ENCODE measurements around the gene DARS1. TPM values are rescaled to one million over a fixed set of nuclear protein-coding genes. Genes with fewer than 3 reads are reported as not detected.

Gene DARS1
- 10 to 100 TPM; 61.8 to 89.7 (median 73.4) TPM for total RNA-seq
- polyA plus RNA-seq = 10 to 100 TPM; 54.2 to 81.2 (median 73.5) TPM
- long read RNA-seq, donor 1, transcript DARS-201 (16 exons, 2,361 nt) = major isoform, 96 of 104 reads
- long read RNA-seq, donor 1, partial matches to known transcripts = 6 of 104 reads
- long read RNA-seq, donor 1, other reads (novel, unspliced or antisense) = 2 of 104 reads
- long read RNA-seq, donor 2, transcript DARS-201 (16 exons, 2,361 nt) = major isoform, 148 of 164 reads
- long read RNA-seq, donor 2, partial matches to known transcripts = 10 of 164 reads
- long read RNA-seq, donor 2, other reads (novel, unspliced or antisense) = 5 of 164 reads

- H3K27ac ChIP-seq = peak within 1 kb of the TSS; percentile 97
- H3K9me3 ChIP-seq = no peaks in the 10 kb centered on the region
- ATAC-seq (peak; percentile 96 to 98 (median 98)), DNase-seq (peak; percentile 93 to 96)
- peaks cover 6 to 29% of the 10 kb centered on the region in 2 donors for H3K36me3 ChIP-seq (ENCODE audit: insufficient read depth in 1 of 2, low read depth in 1 of 2)
- H3K27me3 ChIP-seq (ENCODE audit: insufficient read depth in 3 of 3, low read length in 2 of 3) = no peaks in the 10 kb centered on the region
- intact Hi-C loops (cut with DNase I) = no loop called here
- 0 to 1% (median 0%) methylated on average over 44 to 64 of the region's 64 CpGs for WGBS, 3 donors
- peak within 1 kb of the TSS; percentile 87 for H3K4me3 ChIP-seq
- H3K4me1 ChIP-seq = peaks cover 22% of the 10 kb centered on the region
- no peak for TF ChIP-seq CTCF (IDR thresholded peaks at IDR 0.05)
Observed at GRCh38 chr2:135985018-135985825, at the start of gene DARS1. Gene DARS1, minus strand, starts transcription at chr2:135985626. Its CDS starts 158 bp downstream, at chr2:135985468.

GRCh38 chr2:136034629-136035028 is 49.2 kb upstream of the DARS1 start:
- WGBS, 3 donors = 93 to 95% (median 93%) methylated on average over 3 of the region's 3 CpGs

GRCh38 chr2:136032817-136033535 is 47.5 kb upstream of the DARS1 start:
- intact Hi-C loops (cut with DNase I) = no loop called here
- H3K36me3 ChIP-seq (ENCODE audit: insufficient read depth in 1 of 2, low read depth in 1 of 2) = no peaks in the 10 kb centered on the region
- ATAC-seq (no peak), DNase-seq (no peak)
- TF ChIP-seq CTCF (IDR thresholded peaks at IDR 0.05) = no peak
- no peak overlapping the region for H3K27ac ChIP-seq
- H3K4me1 ChIP-seq = no peaks in the 10 kb centered on the region
- WGBS, 3 donors = 92 to 94% (median 93%) methylated on average over 3 of the region's 3 CpGs
- peaks cover 0 to 2% (median 0%) of the 10 kb centered on the region in 3 donors for H3K27me3 ChIP-seq (ENCODE audit: insufficient read depth in 3 of 3, low read length in 2 of 3)
- H3K4me3 ChIP-seq = no peak overlapping the region
- no peaks in the 10 kb centered on the region for H3K9me3 ChIP-seq

More at GRCh38 chr2:136034629-136035028, 49.2 kb upstream of the DARS1 start:
- Histone ChIP-seq H3K27ac (no peak overlapping the region), H3K27me3 (ENCODE audit: insufficient read depth in 3 of 3, low read length in 2 of 3) (peaks cover 0 to 5% (median 2%) of the 10 kb centered on the region in 3 donors), H3K4me3 (no peak overlapping the region), H3K36me3 (ENCODE audit: insufficient read depth in 1 of 2, low read depth in 1 of 2) (no peaks in the 10 kb centered on the region), H3K4me1 (no peaks in the 10 kb centered on the region), H3K9me3 (no peaks in the 10 kb centered on the region)
- ATAC-seq = no peak
- intact Hi-C loops (cut with DNase I) = no loop called here
- DNase-seq = no peak
- no peak for TF ChIP-seq CTCF (IDR thresholded peaks at IDR 0.05)

- WGBS, 3 donors = 45 to 56% (median 52%) methylated on average over 3 of the region's 3 CpGs
- no peaks in the 10 kb centered on the region for H3K4me1 ChIP-seq
- no peak overlapping the region for H3K4me3 ChIP-seq
- H3K36me3 ChIP-seq (ENCODE audit: insufficient read depth in 1 of 2, low read depth in 1 of 2) = no peaks in the 10 kb centered on the region
- peaks cover 0 to 2% (median 0%) of the 10 kb centered on the region in 3 donors for H3K27me3 ChIP-seq (ENCODE audit: insufficient read depth in 3 of 3, low read length in 2 of 3)
- H3K27ac ChIP-seq = no peak overlapping the region
- no peaks in the 10 kb centered on the region for H3K9me3 ChIP-seq
- TF ChIP-seq CTCF (IDR thresholded peaks at IDR 0.05) = no peak
- no peak for DNase-seq
- no peak for ATAC-seq
- intact Hi-C loops (cut with DNase I) = no loop called here
Observed at GRCh38 chr2:136032192-136032591, 46.8 kb upstream of the DARS1 start.
